Liver (tissue), 9 donors: ENCODE results near the gene UBTD1. TPM values are rescaled to one million over a fixed set of nuclear protein-coding genes. Genes with fewer than 3 reads are reported as not detected.

ENCODE experiments used
- DNase-seq: peaks from one replicate; pipeline ENCODE4 v3.0.0-alpha.2; 2017; ENCODE audit warnings: low spot score
- H3K27ac ChIP-seq, 2 donors: one replicate each; pipeline ENCODE4 v1.7.0; 2013; ENCODE audit warnings: inconsistent platforms in 2 of 2, low read length in 2 of 2, control low read depth in 1 of 2, low read depth in 1 of 2, mild to moderate bottlenecking in 1 of 2
- H3K27me3 ChIP-seq, 4 donors: one replicate each; pipeline versions ENCODE4 v1.6.1 to v1.7.0; 2013; ENCODE audit warnings: low read length in 3 of 4, inconsistent platforms in 1 of 4, mild to moderate bottlenecking in 1 of 4, moderate library complexity in 1 of 4; ENCODE audit not compliant: control insufficient read depth in 4 of 4, insufficient read depth in 4 of 4
- H3K36me3 ChIP-seq, 4 donors: one replicate each; pipeline versions ENCODE4 v1.6.1 to v1.7.0; 2013; ENCODE audit warnings: low read length in 3 of 4, mild to moderate bottlenecking in 3 of 4, low read depth in 1 of 4, moderate library complexity in 1 of 4; ENCODE audit not compliant: control insufficient read depth in 4 of 4, insufficient read depth in 3 of 4
- H3K4me1 ChIP-seq, 4 donors: one replicate each; pipeline versions ENCODE4 v1.6.1 to v1.7.0; 2013; ENCODE audit warnings: low read length in 3 of 4, mild to moderate bottlenecking in 3 of 4, moderate library complexity in 1 of 4; ENCODE audit not compliant: control insufficient read depth in 4 of 4, insufficient read depth in 4 of 4
- H3K4me3 ChIP-seq, 3 donors: one replicate each; pipeline versions ENCODE4 v1.6.1 to v1.7.0; 2013; ENCODE audit warnings: low read length in 3 of 3, control low read depth in 1 of 3, low read depth in 1 of 3, mild to moderate bottlenecking in 1 of 3
- H3K9ac ChIP-seq, 2 donors: one replicate each; pipeline ENCODE4 v1.7.0; 2013; ENCODE audit warnings: low read length in 2 of 2, mild to moderate bottlenecking in 2 of 2, moderate library complexity in 2 of 2, control low read depth in 1 of 2, low read depth in 1 of 2
- H3K9me3 ChIP-seq, 4 donors: one replicate each; pipeline versions ENCODE4 v1.6.1 to v1.7.0; 2013; ENCODE audit warnings: low read length in 3 of 4; ENCODE audit not compliant: control insufficient read depth in 4 of 4
- ATF3 ChIP-seq: IDR thresholded peaks from 2 replicates; pipeline ENCODE4 v1.6.1; 2016; ENCODE audit warnings: antibody characterized with exemption
- EGR1 ChIP-seq, 2 donors: IDR thresholded peaks; 2 replicates each; pipeline ENCODE4 v1.6.1; 2016 to 2018; ENCODE audit warnings: antibody characterized with exemption in 2 of 2, low read depth in 2 of 2
- FOXA2 ChIP-seq: IDR thresholded peaks from 2 replicates; pipeline ENCODE4 v1.6.1; 2016; ENCODE audit warnings: antibody characterized with exemption
- GABPA ChIP-seq, 2 donors: IDR thresholded peaks in 1 of 2; conservative IDR thresholded peaks in 1 of 2; 2 replicates each; pipeline ENCODE4 v1.6.1; 2016; ENCODE audit warnings: antibody characterized with exemption in 2 of 2, mild to moderate bottlenecking in 1 of 2, moderate library complexity in 1 of 2
- HNF4A ChIP-seq, 2 donors: conservative IDR thresholded peaks; 2 replicates each; pipeline ENCODE4 v1.6.1; 2016; ENCODE audit warnings: antibody characterized with exemption in 2 of 2, mild to moderate bottlenecking in 2 of 2
- MAX ChIP-seq: IDR thresholded peaks from 2 replicates; pipeline ENCODE4 v1.6.1; 2016; ENCODE audit warnings: antibody characterized with exemption
- NR2F2 ChIP-seq: IDR thresholded peaks from 2 replicates; pipeline ENCODE4 v1.6.1; 2016; ENCODE audit warnings: antibody characterized with exemption
- RAD21 ChIP-seq, 2 donors: IDR thresholded peaks; 2 replicates each; pipeline ENCODE4 v1.6.1; 2016; ENCODE audit warnings: antibody characterized with exemption in 2 of 2, mild to moderate bottlenecking in 2 of 2
- RXRA ChIP-seq, 2 donors: IDR thresholded peaks; 2 replicates each; pipeline ENCODE4 v1.6.1; 2017 to 2018; ENCODE audit warnings: antibody characterized with exemption in 2 of 2, mild to moderate bottlenecking in 1 of 2
- TAF1 ChIP-seq: conservative IDR thresholded peaks from 2 replicates; pipeline ENCODE4 v1.6.1; 2016; ENCODE audit warnings: antibody characterized with exemption, mild to moderate bottlenecking
- WGBS: extraction: QIAGEN DNeasy Blood & Tissue Kit; methylation state at CpG from one replicate; pipeline ENCODE4 v1.1.7; 2013; 5-methylcytosine and 5-hydroxymethylcytosine counted together
- polyA plus RNA-seq, 2 donors: library from polyadenylated mRNA; stranded (reverse) in 1 of 2; unstranded in 1 of 2; fragments of 200-250 nt in 1 of 2; fragments of >200 nt in 1 of 2; fragmentation: Nextera tagmentation in 1 of 2; extraction: Ambion mirVana in 1 of 2; gene quantifications; one replicate each; pipeline versions ENCODE4 v1.2.1 to v1.2.3, GENCODE V29; 2013 to 2015
- total RNA-seq, 2 donors: library from RNA; depleted of rRNA; stranded (reverse); fragments of >200 nt; gene quantifications; one replicate each; pipeline ENCODE4 v1.2.3, GENCODE V29; 2014
- TF ChIP-seq, protein P1 (sequence below): fragments of 150-350 bp; IDR thresholded peaks from 2 replicates; pipeline ENCODE4 v1.5.1; 2017; ENCODE audit warnings: improper control_type of control experiment, low read depth, low read length; ENCODE audit not compliant: missing input control
- TF ChIP-seq, protein P2 (sequence below): IDR thresholded peaks from 2 replicates; pipeline ENCODE4 v1.6.1; 2016; ENCODE audit warnings: antibody characterized with exemption, mild to moderate bottlenecking
- donor health status: healthy.
- donor health status: healthy.
- donor health status: healthy.
- donor health status: healthy.
- donor health status: healthy.

The UBTD1 gene
- total and polyA plus RNA-seq, 4 donors, result 2.7 to 11.0 (median 9.3) TPM

DNA sequence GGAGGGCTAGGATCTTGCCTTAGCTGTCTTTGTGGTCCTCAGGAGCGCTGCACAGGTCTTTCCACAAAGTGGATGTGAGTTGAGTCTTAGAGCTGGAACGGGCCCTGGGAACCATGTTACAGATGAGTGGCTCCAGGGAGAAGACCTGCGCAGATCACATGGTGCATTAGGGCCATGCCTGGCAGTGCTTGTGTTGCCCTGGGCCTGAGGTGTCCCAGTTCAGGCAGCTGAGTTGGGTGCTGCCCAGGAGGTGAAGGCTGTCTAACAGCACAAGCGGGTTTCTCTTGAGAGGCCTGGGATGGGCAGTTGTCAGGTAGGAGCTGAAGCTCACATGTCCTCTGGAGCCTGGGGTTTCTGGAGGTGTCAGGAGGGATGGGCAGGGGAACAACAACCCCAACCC lies 40.1 kb downstream of the UBTD1 start:
- peaks cover 0 to 2% (median 0%) of the 10 kb centered on the region in 4 donors for H3K36me3 ChIP-seq
- H3K4me3 ChIP-seq, result no peak overlapping the region
- no peaks in the 10 kb centered on the region for H3K9me3 ChIP-seq
- peaks cover 0 to 2% (median 0%) of the 10 kb centered on the region in 4 donors for H3K4me1 ChIP-seq
- no peak overlapping the region for H3K9ac ChIP-seq
- H3K27ac ChIP-seq, result no peak overlapping the region
- no peaks in the 10 kb centered on the region for H3K27me3 ChIP-seq
- WGBS, result 97% methylated on average over 4 of the region's 4 CpGs
- no peak for DNase-seq
- TF ChIP-seq TAF1, result no peak
- no peak for TF ChIP-seq MAX
- TF ChIP-seq FOXA2, result no peak
- TF ChIP-seq RXRA (IDR thresholded peaks at IDR 0.05), result no peak
- TF ChIP-seq, protein P1, sequence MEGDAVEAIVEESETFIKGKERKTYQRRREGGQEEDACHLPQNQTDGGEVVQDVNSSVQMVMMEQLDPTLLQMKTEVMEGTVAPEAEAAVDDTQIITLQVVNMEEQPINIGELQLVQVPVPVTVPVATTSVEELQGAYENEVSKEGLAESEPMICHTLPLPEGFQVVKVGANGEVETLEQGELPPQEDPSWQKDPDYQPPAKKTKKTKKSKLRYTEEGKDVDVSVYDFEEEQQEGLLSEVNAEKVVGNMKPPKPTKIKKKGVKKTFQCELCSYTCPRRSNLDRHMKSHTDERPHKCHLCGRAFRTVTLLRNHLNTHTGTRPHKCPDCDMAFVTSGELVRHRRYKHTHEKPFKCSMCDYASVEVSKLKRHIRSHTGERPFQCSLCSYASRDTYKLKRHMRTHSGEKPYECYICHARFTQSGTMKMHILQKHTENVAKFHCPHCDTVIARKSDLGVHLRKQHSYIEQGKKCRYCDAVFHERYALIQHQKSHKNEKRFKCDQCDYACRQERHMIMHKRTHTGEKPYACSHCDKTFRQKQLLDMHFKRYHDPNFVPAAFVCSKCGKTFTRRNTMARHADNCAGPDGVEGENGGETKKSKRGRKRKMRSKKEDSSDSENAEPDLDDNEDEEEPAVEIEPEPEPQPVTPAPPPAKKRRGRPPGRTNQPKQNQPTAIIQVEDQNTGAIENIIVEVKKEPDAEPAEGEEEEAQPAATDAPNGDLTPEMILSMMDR, result no peak
- no peak for TF ChIP-seq RAD21 (IDR thresholded peaks at IDR 0.05)
- no peak for TF ChIP-seq NR2F2
- no peak for TF ChIP-seq EGR1 (IDR thresholded peaks at IDR 0.05; ENCODE audit: low read depth in 2 of 2)
- TF ChIP-seq HNF4A (conservative IDR thresholded peaks at IDR 0.05), result no peak
- TF ChIP-seq, protein P2, sequence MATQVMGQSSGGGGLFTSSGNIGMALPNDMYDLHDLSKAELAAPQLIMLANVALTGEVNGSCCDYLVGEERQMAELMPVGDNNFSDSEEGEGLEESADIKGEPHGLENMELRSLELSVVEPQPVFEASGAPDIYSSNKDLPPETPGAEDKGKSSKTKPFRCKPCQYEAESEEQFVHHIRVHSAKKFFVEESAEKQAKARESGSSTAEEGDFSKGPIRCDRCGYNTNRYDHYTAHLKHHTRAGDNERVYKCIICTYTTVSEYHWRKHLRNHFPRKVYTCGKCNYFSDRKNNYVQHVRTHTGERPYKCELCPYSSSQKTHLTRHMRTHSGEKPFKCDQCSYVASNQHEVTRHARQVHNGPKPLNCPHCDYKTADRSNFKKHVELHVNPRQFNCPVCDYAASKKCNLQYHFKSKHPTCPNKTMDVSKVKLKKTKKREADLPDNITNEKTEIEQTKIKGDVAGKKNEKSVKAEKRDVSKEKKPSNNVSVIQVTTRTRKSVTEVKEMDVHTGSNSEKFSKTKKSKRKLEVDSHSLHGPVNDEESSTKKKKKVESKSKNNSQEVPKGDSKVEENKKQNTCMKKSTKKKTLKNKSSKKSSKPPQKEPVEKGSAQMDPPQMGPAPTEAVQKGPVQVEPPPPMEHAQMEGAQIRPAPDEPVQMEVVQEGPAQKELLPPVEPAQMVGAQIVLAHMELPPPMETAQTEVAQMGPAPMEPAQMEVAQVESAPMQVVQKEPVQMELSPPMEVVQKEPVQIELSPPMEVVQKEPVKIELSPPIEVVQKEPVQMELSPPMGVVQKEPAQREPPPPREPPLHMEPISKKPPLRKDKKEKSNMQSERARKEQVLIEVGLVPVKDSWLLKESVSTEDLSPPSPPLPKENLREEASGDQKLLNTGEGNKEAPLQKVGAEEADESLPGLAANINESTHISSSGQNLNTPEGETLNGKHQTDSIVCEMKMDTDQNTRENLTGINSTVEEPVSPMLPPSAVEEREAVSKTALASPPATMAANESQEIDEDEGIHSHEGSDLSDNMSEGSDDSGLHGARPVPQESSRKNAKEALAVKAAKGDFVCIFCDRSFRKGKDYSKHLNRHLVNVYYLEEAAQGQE, result no peak
- TF ChIP-seq GABPA (IDR thresholded peaks at IDR 0.05 in 1 of 2, conservative IDR thresholded peaks at IDR 0.05 in 1 of 2), result no peak
- no peak for TF ChIP-seq ATF3

DNA sequence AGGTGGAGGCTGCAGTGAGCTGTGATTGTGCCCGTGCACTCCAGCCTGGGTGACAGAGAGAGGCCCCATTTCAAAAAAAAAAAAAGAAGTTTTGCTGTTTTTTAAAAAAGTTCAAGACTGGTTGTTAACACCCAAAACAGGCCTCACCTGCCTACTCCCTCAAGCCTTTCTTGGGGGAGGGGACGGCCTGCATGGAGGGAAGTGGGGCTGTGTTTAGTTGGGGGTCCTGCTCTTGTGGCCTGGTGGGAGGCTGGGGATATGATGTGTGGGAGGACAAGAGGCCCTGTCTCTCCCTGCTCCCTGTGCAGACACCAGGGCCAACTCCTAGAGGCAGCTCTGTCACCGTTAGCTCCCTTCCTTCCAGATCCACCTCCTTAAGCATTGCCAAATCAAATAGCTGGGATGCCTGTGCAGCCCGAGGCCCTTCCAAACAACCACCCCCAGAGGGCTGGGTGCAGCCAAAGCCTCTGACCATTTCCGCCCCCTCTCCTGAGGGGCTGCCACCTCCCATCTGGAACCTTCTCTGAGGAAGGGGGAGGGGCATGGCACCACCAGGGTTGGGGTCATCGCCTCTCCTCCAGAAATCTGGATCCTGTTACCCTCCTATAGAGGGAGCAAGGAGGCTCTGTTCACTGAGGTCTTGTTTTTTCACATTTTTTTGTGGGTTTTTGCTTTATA lies 40.9 kb downstream of the UBTD1 start:
- no peaks in the 10 kb centered on the region for H3K9me3 ChIP-seq
- H3K9ac ChIP-seq, result no peak overlapping the region
- peaks cover 0 to 2% (median 0%) of the 10 kb centered on the region in 4 donors for H3K36me3 ChIP-seq
- DNase-seq, result no peak
- peaks cover 0 to 2% (median 0%) of the 10 kb centered on the region in 4 donors for H3K4me1 ChIP-seq
- H3K27me3 ChIP-seq, result no peaks in the 10 kb centered on the region
- no peak overlapping the region for H3K27ac ChIP-seq
- 76% methylated on average over 6 of the region's 6 CpGs for WGBS
- no peak overlapping the region for H3K4me3 ChIP-seq
- no peak for TF ChIP-seq ATF3
